ENCODE measurements around the gene GLCCI1. TPM values are rescaled to one million over a fixed set of nuclear protein-coding genes. Genes with fewer than 3 reads are reported as not detected.
A peak's percentile ranks its signal among the peaks of the same experiment; 100 is the strongest.

The GLCCI1 gene
- total and polyA plus RNA-seq, 10 of the 15 experiments (the other 5 are each of a cell fraction or from before 2014, with no cell fraction given), result 12.6 to 92.0 (median 27.6) TPM

DNA sequence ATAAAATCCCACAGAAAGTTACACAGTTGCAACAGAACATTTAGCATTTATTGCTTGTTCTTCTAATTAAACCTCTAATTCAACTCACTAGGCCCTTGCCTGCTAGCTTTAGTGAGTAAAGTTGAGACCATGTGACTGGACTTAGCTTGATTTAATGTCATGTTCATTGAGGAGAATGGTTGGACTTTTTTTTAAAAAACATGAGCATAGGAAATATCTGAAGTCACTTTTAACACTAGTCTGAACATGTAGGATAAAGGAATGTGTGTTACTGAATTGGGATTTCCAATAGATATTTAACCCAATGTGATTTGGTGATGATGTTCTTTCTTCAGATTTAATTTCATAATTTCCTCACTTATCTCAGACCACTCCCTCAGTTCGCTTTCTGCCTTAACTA lies 24.6 kb upstream of the GLCCI1 start:
- Histone ChIP-seq H3K27ac (ENCODE audit: control insufficient read depth, insufficient read depth) (peak overlapping the region; percentile 78), H3K27me3 (replicated peaks in 1 of 2; ENCODE audit: control insufficient read depth in 2 of 2, insufficient read depth in 2 of 2, low read length in 1 of 2) (no peaks in the 10 kb centered on the region), H3K4me2 (ENCODE audit: control insufficient read depth, insufficient read depth) (peak overlapping the region; percentile 81), H3K4me3 (peak overlapping the region; percentile 52; the same call in 1 of the 2 replicates), H2AFZ (ENCODE audit: control insufficient read depth, low read depth, low read length) (no peak overlapping the region; the same call in 1 of the 2 replicates), H3K4me1 (ENCODE audit: control insufficient read depth, insufficient read depth, low read length) (peaks cover 15% of the 10 kb centered on the region), H3K9me3 (replicated peaks; ENCODE audit: control insufficient read depth, insufficient read depth, low read length) (no peaks in the 10 kb centered on the region), H4K20me1 (ENCODE audit: control insufficient read depth, insufficient read depth) (no peaks in the 10 kb centered on the region), H3K79me2 (ENCODE audit: control insufficient read depth, insufficient read depth, low read length) (no peaks in the 10 kb centered on the region), H3K9ac (ENCODE audit: control insufficient read depth, insufficient read depth, low read length) (peak overlapping the region; percentile 45; the same call in 1 of the 2 replicates), H3K36me3 (ENCODE audit: control insufficient read depth in 2 of 2, insufficient read depth in 2 of 2, low read length in 1 of 2) (no peaks in the 10 kb centered on the region)
- no TSS peak for BruUV-seq (replicated peaks)
- ATAC-seq (no peak), DNase-seq (ENCODE audit: low read depth, low spot score) (no peak), FAIRE-seq (no peak)
- 40% methylated on average over 1 of the region's 1 CpG for WGBS (ENCODE audit: insufficient coverage, insufficient replicate concordance, low lambda C conversion rate, missing lambda C conversion rate)
- ChIA-PET RAD21 (ENCODE audit: unreplicated experiment) (interaction anchor here (0.7 to 5.9 kb wide), 27 partner anchors 9 to 375 kb away, joined by 3 to 80 read pairs (median 4); partner anchors contain the start of gene GLCCI1), POLR2A (interaction anchor here (0.7 to 3.7 kb wide), 9 partner anchors 12 to 225 kb away, joined by 3 to 19 read pairs (median 3); partner anchors contain the start of gene GLCCI1), CTCF (interaction anchor here (0.9 to 2.5 kb wide), 12 partner anchors 9 to 263 kb away, joined by 3 to 24 read pairs (median 5); no protein-coding TSS in a partner anchor), SMC1A (ENCODE audit: uncharacterized antibody, unreplicated experiment) (interaction anchor here (0.6 to 7.4 kb wide), 37 partner anchors 8 to 304 kb away, joined by 3 to 132 read pairs (median 4); partner anchors contain the start of genes GLCCI1 and UMAD1)
- in situ Hi-C loops (cut with MboI), result no loop called here
- intact Hi-C loops (cut with micrococcal nuclease; ENCODE audit: unreplicated experiment), result loop anchor here (2.0 kb wide), 1 partner anchor 25 kb away; the partner anchor contains the start of gene GLCCI1
- TF ChIP-seq SMAD1 (IDR thresholded peaks at IDR 0.05; ENCODE audit: low read depth, partially characterized antibody) (no peak), YY1 (IDR thresholded peaks at IDR 0.05; ENCODE audit: low read depth, low read length) (no peak), JUND (IDR thresholded peaks at IDR 0.05; ENCODE audit: low read depth, low read length) (no peak), SMARCA5 (IDR thresholded peaks at IDR 0.05) (no peak), CEBPZ (IDR thresholded peaks at IDR 0.05; ENCODE audit: low read depth, low read length) (no peak), CBFB (IDR thresholded peaks at IDR 0.05; ENCODE audit: low read depth) (no peak), ZNF622 (IDR thresholded peaks at IDR 0.05) (no peak), NFYB (IDR thresholded peaks at IDR 0.05; ENCODE audit: insufficient read depth, low read depth, low read length) (no peak), ZNF274 (IDR thresholded peaks at IDR 0.05; ENCODE audit: insufficient read depth, insufficient read length) (no peak), HDAC2 (IDR thresholded peaks at IDR 0.05) (no peak), TARDBP (IDR thresholded peaks at IDR 0.05; ENCODE audit: borderline replicate concordance) (no peak), ZNF207 (IDR thresholded peaks at IDR 0.05; ENCODE audit: borderline replicate concordance) (no peak)
- TF ChIP-seq, protein P1, sequence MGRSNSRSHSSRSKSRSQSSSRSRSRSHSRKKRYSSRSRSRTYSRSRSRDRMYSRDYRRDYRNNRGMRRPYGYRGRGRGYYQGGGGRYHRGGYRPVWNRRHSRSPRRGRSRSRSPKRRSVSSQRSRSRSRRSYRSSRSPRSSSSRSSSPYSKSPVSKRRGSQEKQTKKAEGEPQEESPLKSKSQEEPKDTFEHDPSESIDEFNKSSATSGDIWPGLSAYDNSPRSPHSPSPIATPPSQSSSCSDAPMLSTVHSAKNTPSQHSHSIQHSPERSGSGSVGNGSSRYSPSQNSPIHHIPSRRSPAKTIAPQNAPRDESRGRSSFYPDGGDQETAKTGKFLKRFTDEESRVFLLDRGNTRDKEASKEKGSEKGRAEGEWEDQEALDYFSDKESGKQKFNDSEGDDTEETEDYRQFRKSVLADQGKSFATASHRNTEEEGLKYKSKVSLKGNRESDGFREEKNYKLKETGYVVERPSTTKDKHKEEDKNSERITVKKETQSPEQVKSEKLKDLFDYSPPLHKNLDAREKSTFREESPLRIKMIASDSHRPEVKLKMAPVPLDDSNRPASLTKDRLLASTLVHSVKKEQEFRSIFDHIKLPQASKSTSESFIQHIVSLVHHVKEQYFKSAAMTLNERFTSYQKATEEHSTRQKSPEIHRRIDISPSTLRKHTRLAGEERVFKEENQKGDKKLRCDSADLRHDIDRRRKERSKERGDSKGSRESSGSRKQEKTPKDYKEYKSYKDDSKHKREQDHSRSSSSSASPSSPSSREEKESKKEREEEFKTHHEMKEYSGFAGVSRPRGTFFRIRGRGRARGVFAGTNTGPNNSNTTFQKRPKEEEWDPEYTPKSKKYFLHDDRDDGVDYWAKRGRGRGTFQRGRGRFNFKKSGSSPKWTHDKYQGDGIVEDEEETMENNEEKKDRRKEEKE (IDR thresholded peaks at IDR 0.05), result no peak
- TF ChIP-seq, protein P2, sequence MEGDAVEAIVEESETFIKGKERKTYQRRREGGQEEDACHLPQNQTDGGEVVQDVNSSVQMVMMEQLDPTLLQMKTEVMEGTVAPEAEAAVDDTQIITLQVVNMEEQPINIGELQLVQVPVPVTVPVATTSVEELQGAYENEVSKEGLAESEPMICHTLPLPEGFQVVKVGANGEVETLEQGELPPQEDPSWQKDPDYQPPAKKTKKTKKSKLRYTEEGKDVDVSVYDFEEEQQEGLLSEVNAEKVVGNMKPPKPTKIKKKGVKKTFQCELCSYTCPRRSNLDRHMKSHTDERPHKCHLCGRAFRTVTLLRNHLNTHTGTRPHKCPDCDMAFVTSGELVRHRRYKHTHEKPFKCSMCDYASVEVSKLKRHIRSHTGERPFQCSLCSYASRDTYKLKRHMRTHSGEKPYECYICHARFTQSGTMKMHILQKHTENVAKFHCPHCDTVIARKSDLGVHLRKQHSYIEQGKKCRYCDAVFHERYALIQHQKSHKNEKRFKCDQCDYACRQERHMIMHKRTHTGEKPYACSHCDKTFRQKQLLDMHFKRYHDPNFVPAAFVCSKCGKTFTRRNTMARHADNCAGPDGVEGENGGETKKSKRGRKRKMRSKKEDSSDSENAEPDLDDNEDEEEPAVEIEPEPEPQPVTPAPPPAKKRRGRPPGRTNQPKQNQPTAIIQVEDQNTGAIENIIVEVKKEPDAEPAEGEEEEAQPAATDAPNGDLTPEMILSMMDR (IDR thresholded peaks at IDR 0.05 in 2 of 3, conservative IDR thresholded peaks at IDR 0.05 in 1 of 3; ENCODE audit: control insufficient read depth in 2 of 3, extremely low read depth in 1 of 3, insufficient read depth in 1 of 3, low read depth in 3 of 3, low read length in 3 of 3), result no peak
